ENCODE results near the gene CYBB.
A peak's percentile ranks its signal among the peaks of the same experiment; 100 is the strongest.

Gene CYBB

DNA sequence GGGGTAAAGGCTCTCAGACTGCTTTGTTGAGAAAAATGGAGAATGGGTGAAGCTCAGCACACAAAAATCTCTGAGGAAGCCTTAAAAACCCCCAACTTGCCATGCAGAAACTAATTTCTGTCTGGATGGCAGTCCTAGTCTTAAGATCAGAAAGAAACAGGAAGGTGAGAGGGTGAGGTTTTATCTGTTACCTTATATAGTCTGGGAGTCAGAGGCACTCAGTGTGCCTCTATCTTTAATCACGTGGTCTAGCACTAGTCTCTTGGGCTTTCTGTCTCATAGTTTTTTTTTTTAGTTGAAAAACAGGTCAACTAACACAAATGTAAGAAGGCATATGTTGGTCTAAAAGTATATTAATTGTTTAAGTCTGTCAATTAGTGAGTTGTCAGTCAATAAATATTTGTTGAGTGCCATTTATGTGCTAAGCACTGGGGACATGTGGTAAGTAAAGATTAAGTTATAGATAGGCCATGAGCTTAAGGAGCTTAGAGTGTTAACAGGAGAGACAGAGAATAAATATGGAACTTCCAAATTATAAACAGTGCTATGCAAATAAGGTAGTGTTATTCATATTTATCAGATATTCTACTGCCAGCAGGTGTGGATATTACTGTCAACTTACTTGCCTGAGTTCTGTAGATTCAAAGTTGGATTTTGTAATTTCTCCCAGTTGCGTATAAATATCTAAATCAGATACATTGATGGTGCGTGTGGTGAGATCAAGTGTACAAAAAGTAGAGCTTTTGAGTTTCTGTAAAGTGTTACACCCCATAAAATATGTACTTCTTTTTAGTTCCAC lies 7.0 kb downstream of the CYBB start:
- DNase-seq = no peak

DNA sequence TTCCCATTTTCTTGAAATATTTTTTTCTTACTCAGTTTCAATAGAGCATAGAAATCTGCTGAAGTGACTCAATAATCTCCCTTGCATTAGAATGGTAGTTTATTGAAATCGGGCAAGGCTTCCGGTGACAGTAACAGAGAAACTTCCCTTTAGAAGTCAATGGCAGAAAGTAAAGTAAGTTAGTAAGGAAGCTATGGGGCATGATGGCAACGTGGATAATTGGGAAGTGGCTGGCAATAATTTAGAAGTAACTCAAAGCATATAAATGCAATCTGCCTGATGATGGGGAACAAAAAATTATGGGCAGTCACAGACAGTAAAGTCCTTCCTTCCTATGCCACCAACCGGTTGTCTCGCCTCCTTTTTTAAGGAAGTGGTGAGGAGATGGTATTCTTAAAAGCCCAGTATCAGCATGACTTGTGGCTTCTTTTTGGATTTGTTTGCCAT lies 7.6 kb downstream of the CYBB start:
- DNase-seq = peak; percentile 52 to 55

DNA sequence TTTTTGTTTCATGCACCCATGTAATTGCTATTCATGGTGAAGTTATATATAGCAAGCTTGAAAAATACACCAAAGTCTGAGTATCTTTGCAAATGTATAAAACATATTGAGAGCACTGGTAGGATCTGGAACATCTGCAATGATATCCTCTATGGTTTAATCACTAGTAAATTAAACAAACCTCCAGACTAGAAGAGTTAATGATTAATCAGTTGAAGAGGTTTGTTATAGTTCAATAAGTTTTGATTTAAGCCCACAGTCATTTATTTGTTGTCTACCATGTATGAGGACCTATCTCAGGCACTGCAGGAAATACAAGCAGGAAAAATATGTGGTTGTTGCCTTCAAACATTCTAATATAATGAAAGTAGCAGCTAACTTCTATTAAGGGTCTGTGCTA lies 16.5 kb downstream of the CYBB start:
- no peak for DNase-seq

DNA sequence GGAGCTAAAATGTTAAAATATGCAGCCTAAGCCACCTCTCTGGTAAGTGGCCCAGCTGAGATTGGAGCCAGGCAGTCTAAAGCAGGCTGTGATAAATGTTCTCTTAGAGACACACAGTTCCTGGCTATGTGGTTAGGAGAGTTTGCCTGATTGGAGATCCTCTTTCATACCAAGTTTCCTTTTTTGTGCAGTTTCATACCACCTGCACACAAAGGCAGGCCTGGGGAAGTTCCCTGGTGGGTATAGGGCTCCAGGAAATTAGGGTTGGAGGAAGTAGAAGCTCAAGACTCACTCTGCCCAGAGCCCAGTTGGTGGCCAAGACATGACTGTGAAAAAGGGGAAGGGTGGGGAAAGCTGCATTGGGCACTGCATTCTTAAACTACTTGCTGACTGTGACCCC lies 16.9 kb downstream of the CYBB start:
- DNase-seq = peak; percentile 62 to 64

DNA sequence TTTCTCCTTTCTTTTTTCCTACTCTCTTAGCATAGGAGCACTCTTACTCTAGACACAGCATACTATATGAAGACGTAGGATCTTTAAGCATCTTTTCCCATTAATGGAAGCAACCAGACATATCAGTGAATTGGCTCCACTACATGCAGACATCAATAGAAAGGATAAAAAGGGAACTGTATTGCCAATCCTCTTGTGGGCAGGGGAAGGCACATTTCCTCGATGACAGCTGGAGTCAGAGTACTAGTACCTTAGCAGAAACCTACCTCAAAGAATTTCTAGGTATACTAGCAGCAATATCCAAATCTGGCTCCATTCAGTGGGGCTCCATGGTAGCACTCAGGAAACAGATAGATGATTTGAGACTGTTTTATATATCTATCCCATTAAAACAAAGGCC lies 20.1 kb downstream of the CYBB start:
- peak in 1 of 2 experiments; percentile 3 for DNase-seq

DNA sequence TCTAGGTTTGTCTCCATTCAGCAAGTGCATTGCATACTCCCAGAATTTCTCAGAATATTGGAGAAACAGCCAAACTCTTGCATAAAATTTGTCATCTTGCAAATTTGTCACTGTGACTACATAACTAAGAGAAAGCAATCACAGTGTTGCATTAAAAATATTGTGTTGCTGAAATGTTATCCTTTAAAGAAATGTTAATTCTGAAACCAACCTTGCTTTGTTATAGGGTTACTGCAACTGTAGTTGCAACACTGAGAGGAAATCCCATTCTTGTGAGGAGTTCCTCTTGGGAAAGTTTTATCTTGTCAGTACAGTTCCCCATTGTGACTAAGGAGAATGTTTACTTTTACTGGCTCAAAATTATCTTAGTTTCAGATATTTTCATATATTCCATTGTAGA lies 20.9 kb downstream of the CYBB start:
- no peak for DNase-seq

DNA sequence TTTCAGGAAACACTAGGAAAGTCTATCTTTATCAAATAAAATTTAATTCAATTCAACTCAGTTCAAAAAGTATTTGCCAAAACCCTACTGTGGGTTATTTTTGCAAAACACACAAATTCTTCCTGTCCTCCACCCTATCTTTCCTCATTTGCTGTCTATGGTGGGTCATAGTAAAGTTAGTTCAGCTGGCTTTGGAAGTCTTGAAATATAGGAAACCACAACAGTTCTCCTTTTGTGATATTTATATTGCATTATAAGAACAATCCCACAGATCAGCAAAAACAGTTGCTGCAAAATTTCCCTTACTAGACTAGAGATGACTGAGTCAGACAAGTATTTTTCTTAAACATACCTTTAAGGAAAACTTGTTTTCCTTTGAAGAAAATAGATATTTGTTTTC lies 22.2 kb downstream of the CYBB start:
- peak; percentile 64 to 67 for DNase-seq

DNA sequence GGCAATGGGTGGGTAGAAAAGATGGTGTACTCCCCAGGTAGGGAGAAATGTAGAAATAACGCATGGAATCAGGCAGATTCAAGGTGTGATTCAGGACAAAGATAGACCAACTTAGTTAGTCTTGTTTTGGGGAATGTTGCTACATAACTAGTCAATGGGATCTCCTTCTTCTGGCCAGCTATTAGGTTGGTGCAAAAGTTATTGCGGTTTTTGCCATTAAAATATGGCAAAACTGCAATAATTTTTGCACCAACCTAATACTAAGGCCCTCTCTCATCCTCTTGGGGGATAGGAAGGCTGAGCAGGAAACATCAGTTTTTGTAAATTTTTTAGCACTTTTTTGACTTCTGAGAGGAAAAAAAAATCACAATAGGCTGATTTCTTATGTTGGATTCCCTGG lies 23.2 kb downstream of the CYBB start:
- no peak for DNase-seq

DNA sequence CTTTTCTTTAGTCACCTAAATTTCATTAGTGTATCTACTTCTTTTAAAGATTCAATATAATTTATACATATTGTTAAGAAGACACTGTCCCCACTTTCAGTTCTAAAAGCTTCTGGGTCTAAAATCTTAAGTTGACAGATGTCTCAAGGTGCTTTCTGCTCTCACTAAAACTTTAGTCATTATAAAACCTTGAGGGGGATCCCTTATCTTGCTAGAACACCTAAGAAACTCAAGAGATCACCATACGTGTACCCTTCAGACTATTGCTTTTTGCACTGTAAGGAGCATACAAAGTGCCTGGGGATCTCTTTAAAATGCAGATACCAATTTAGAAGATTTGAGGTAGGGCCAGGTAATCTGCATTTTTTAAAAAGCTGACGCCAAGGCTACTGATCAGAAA lies 30.1 kb downstream of the CYBB start:
- no peak for DNase-seq

DNA sequence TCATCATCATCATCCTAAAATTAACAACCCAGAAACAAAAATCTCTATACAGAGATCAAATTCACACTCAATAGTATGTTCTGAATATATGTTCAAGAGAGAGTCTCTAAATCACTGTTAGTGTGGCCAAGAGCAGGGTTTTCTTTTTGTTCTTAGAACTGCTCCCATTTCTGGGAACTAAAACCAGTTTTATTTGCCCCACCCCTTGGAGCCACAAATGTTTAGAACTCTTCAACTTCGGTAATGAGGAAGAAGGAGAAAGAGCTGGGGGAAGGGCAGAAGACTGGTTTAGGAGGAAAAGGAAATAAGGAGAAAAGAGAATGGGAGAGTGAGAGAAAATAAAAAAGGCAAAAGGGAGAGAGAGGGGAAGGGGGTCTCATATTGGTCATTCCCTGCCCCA lies 32.3 kb downstream of the CYBB start:
- DNase-seq = no peak

DNA sequence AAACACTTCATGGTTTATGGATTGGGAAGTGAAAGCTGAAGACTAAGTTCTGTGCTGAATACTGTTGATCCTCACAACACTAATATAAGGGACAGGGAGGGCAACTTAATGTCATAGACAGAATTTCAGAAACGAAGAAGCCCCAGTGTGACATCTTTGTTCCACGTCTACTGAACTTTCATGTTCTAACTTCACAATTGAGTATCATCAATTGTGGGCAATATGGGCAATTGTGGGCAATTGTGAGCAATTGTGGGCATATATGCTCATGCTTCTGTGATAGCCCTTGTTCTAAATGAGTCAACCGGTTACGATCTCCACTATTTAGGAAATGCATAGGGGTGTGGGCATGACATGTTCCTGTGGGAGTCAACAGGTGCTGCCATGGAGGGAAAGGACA lies 33.7 kb downstream of the CYBB start:
- no peak for DNase-seq

DNA sequence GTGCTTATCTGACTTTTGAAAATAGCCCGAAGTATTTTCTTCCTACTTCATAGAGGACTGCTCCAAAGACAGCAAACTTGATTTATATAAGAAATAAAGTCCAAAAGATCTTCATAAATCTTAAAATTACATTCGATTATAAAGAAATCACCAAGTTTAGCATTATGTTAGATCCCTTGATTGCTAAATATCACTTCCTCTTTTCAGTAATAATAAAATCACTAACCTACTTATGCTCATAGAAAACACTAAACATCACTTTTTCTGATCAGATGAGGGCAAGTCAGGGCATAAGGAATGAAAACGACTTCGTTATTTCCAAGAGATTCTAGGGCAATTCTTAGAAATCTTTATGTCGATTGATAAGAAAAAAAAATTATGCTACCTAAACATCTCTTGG lies 35.5 kb downstream of the CYBB start:
- peak in 1 of 2 experiments; percentile 8 for DNase-seq

DNA sequence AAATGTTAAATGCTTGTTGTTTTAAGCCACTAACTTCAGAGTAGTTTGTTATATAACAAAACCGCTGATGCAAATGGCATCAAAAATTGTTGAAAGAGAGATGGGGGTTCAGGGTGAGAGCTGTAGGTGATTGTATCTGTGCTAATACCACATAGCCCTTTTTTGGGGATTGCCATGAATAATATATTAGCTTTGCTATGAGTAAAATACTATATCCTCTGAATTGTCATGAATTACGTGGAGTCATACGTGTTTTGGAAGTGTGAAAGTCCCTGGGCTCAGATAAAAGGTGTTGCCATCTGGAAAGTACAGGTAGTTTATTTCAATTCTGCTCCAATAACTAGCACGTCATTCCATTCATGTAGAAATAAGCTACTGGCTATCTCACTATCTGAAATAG lies 36.9 kb downstream of the CYBB start:
- DNase-seq = no peak

DNA sequence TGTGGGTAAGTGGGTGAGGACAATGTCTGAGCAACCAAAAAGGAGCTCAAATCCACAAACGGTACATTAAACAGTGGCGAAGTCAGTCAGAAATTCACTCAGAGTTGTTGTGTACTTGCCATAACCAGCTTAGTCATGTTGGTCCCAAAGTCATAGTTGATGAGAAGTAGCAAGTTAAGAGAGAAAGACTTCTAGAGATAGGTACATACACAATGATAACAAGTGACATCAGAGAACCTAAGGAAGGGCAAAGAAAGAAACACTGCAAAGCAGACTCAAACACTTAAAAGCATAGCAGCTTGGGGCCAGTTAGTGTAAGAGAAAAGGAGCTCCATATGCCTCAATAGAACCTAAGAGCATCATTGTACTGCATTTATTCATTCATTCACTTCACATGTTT lies 37.3 kb downstream of the CYBB start:
- DNase-seq = no peak

DNA sequence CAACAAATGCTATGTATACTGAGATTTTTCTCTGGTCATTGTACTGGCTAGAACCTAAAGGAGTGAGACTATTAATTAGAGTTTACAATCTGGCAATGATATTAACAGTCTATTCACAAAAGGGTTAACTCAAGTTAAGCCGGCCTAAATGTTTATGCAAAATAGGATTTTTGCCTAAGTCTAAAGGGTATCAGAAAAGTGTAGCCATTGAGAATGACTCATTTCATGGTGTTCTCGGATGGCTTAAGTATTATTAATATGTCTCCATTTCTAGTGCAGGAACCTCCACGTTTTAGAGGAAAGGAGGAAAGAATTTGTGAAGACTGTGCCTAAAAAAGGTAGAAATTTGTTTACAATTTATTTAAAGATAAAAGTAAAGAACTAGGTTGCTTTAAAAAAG lies 37.7 kb downstream of the CYBB start:
- no peak for DNase-seq

DNA sequence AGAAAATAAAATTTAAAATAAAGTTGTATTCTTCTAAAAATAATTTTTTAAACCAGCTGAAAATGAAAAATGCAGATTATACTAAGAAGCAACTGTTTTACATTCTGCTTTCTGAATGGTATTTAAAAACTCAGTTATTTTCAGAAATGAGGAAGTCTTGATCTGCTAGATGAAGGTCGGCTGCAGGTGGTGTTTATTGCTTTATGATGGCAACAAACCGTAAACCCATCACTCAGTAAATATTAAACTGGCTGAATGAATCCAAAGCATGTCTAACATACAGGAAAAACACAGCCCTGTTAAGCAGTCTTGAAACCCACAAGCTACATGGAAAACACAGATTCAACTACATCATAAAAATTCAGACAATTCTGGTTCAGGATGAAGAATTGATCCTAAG lies 38.2 kb downstream of the CYBB start:
- DNase-seq = peak; percentile 12 to 41

DNA sequence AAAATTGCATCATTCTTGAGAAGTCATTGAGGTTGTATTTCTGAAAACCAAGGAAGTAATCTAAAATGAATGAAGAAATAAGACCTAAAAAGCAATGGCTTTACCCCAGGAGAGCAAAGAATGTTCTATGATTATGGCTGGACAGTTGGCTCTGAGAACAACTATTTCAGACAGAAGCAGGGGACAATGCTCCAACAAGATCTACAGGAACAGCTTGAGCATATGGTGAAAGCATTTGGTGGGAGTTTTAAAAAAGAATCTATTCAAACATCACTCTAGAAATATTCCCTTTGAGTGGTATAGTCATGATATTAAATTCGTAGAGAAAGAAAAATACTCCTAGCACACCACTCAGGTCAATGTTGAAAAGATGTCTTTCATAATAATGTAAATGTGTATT lies 40.8 kb downstream of the CYBB start:
- no peak for DNase-seq

DNA sequence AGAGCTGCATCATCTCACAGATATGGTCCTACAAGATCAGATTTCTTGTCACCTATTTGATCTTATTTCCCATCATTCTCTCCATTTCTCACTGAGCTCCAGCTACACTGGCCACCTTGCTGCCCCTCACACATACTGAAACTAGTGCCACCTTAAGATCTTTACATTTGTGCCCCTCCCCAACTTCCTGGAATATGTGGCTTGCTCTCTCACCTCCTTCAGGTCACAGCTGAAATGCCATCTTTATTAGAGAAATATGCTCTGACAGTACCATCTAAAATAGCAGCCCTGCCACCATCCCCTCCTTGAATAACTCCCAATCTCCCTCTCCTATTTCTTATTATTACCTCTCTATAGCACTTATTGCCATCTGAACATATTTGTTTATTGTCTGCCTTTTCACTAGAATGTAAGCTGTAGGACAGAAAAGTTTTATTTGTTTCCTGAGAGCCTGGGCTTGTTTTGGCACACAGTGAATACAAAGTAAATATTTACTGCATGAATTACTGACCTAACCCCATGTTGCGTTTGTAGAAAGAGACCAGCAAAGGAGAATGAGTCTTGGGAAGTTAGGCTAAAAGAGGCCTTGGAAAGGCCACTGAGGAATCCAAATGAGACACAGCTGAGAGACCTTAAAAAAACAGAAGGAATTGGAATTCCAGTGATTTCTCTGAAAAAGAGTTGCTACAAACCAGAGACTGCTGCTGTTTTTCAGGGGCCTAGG lies 44.8 kb downstream of the CYBB start:
- DNase-seq = no peak

DNA sequence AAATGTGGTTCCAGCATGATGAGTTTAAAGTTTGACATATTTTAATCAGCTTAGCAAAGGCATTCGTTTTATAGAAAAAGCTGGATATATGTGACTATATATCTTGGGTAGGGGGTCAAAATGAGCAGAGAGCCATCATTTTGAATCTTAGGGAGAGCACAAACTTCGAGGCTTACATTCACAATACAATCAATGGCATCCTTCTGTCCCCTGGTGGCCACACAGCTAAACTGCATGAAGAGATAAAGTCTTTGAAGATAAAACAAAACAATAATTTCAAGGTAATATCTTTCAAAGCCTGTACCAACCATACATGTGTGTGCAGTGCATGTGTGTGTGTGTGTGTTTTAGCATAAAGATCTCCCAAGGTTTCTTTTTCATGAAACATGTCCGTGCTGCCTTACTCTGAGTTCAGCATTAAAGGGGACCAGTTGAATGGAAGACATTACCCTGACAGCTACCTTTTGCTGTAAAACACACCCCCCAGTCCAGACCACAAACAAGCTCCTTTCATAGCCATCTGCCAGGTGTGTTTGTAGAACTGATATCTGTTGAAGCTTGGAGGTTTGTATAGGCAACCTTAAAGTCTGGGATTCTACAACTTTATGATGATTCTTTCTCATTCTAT lies 45.5 kb downstream of the CYBB start:
- peak; percentile 24 to 46 for DNase-seq

DNA sequence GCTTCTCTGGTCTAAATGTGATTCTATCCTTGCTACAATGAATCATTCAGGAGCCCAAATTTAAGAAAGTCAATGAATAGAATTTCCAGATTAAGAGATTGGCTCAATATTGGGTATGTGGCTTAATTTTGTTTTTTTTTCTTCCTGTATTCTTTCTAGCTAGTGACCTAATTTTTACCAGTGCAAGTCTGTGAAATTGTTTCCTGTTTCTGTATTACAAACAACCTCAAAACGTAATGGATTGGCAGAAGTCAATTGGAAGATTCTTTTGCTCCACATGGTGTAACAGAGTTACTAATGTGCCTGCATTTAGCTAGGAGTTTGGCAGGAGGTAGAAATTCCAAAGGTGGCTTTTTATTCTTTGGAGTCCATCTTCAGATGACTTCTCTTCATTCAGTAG lies 49.9 kb downstream of the CYBB start:
- no peak for DNase-seq

DNA sequence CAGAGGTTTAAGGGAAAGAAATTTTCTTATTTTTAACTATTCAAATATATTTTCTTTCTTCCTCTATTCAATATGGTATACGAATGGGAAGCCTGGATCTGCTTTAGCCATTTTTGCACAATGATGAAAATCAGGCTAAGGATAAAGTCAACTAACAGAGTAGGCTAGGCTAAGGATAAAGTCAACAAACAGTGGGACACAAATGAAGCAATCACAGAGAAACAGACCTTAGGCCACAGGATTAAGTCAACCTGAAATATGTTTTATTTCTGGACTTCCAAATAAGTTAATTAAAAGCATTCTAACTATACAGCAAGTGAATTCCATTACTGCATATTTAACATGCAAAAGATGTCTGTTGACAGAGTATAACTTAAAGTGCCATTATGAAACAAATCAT lies 50.5 kb downstream of the CYBB start:
- no peak for DNase-seq

DNA sequence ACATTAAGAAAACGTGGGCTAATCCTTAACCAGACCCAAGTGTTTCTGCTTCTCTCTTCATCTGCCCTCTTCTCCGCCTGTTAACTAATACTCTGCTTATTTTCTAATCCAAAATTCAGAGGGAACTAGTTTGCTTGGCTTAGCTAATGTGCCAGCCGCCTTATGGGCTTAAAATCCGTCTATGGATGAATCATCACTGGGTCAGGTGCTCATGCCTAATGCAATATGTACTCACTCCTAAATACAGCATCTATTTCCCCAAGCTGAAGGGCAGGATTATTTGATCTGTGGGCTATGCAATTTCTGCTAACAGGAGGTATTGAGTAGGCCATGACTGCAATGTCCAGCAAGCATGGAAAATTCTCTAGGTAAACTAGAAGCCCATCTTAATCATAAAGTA lies 55.1 kb downstream of the CYBB start:
- DNase-seq = no peak

DNA sequence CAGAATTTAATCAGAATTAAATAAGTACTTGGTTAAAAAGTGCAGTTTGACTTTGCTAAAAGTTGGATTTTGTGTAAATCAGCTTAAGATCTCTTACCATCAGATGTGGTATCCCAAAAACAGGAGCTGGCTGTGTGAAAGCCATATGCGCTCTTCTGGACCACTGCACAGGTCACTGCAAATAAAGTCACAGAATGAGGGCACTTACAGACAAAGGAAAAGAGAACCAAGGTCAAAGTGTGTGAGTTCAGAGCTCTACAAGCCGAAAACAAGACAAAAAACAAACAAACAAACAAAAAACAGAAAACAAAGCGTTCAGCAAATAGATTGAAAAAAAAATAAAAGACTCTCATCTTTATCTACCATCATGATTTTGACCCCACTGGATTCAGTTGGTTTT lies 61.1 kb downstream of the CYBB start:
- no peak for DNase-seq

DNA sequence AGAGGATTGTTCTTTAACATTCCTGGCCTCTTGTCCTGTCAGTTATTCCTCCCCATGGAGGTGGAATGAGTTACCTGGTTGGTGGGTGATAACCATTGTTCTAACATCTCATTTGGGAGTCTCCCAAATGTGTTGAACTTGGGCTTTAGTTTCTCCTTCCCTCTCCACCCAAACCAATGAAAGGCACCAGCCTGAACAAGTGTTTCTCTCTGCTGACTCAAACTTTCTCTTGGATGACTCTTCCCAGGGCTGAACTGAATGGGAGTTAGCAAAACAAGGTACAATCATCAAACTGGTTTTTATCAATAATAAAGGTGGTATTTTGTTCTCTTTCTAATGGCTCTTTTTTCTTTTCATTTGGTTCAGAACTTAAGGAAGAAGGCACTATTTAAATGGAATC lies 64.8 kb downstream of the CYBB start:
- DNase-seq = no peak
